ENCODE data around the gene RAB1B. TPM values are rescaled to one million over a fixed set of nuclear protein-coding genes. Genes with fewer than 3 reads are reported as not detected.

The RAB1B gene
- total RNA-seq, 4 donors from 2014 or later: 96.0 to 194 (median 130) TPM

DNA sequence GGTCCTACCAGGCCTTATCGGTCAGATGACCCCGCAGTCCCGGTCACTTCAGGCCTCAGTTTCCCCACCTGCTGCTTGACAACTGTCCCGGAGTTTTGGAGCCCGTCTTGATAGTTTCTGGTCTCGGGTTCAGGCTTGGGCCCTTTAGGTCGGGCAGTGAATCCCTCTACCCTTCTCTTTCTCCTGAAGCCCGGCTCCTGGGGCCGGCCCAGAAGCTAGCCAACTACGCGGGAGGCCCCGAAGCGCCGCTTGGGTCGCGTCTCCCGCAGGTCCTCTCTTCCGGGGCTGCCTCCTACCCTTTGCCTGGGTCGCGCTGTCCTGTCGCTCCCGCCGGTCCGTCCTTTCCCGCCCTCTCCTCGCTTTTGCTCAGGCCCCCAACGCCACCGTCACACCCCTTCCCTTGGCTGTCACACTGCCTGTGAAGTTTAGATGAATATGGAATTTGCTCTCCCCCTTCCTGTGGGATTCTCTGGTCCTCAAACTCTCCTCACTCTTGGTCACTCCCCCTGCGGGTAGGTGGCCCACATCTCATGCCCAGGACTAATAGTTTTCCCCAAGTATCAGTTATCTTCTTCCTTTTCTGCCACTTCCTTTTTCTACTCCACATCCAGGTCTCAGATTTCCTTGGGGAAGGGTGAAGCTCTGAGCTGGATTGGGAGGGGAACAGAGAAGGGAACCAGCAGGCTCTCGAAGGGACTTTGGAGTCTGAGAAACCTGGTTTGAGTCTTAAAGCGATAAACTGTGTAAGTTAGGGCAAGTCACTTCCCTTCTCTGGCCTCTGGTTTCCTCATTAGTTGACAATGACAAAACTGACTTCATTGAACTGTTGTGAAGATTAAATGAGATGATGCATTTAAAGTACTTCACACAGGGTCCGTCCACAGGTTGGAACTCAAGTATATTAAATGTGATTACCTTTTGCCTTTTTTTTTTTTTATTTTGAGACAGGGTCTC is 790 bp downstream of the RAB1B start:
- H3K9me3 ChIP-seq: no peaks in the 10 kb centered on the region
- H3K27ac ChIP-seq: peak overlapping the region; percentile 92 to 99 (median 96)
- in situ Hi-C loops (cut with MboI; ENCODE audit: low sequenced_read_pairs in 4 of 4): no loop called here
- intact Hi-C loops (cut with DNase I; ENCODE audit: low total_unique reads): loop anchor here (1.0 to 5.0 kb wide), 4 partner anchors 20 to 411 kb away; partner anchors contain the start of genes CFL1, RIN1, SF3B2 and YIF1A
- peaks cover 0 to 28% of the 10 kb centered on the region in 2 donors for H3K36me3 ChIP-seq
- DNase-seq: no peak
- H3K27me3 ChIP-seq: no peaks in the 10 kb centered on the region
- ATAC-seq: peak in 1 of 2 donors; percentile 1
- H3K4me1 ChIP-seq: peaks cover 19 to 27% of the 10 kb centered on the region in 2 donors
- TF ChIP-seq POLR2A (IDR thresholded peaks at IDR 0.05): no peak
- TF ChIP-seq, protein P1, sequence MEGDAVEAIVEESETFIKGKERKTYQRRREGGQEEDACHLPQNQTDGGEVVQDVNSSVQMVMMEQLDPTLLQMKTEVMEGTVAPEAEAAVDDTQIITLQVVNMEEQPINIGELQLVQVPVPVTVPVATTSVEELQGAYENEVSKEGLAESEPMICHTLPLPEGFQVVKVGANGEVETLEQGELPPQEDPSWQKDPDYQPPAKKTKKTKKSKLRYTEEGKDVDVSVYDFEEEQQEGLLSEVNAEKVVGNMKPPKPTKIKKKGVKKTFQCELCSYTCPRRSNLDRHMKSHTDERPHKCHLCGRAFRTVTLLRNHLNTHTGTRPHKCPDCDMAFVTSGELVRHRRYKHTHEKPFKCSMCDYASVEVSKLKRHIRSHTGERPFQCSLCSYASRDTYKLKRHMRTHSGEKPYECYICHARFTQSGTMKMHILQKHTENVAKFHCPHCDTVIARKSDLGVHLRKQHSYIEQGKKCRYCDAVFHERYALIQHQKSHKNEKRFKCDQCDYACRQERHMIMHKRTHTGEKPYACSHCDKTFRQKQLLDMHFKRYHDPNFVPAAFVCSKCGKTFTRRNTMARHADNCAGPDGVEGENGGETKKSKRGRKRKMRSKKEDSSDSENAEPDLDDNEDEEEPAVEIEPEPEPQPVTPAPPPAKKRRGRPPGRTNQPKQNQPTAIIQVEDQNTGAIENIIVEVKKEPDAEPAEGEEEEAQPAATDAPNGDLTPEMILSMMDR (IDR thresholded peaks at IDR 0.05 in 4 of 5, conservative IDR thresholded peaks at IDR 0.05 in 1 of 5): no peak
- peak overlapping the region; percentile 79 to 99 (median 86) for H3K4me3 ChIP-seq

DNA sequence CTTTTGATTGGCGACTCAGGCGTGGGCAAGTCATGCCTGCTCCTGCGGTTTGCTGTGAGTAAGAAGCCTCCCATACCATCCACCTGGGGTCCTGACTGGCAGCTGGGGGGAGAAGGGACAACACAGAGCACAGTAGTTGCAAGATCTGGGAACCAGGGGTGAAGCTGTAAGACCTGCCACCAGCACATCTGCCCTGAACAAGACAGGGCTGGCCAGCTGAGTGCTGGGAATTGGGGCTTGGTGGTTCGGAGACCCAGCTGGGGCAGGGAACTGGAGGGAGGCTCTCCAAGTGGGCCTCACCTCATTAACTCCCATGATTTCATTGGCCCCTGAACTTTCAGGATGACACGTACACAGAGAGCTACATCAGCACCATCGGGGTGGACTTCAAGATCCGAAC is 3.4 kb downstream of the RAB1B start:
- Histone ChIP-seq H3K9me3 (no peaks in the 10 kb centered on the region), H3K27me3 (no peaks in the 10 kb centered on the region), H3K4me1 (peaks cover 18 to 22% of the 10 kb centered on the region in 2 donors), H3K36me3 (peaks cover 0 to 49% of the 10 kb centered on the region in 2 donors), H3K27ac (no peak overlapping the region), H3K4me3 (no peak overlapping the region)
- no peak for DNase-seq
- ATAC-seq: no peak
- no peak for TF ChIP-seq POLR2A (IDR thresholded peaks at IDR 0.05)
- TF ChIP-seq, protein P1 (IDR thresholded peaks at IDR 0.05 in 4 of 5, conservative IDR thresholded peaks at IDR 0.05 in 1 of 5): no peak
- intact Hi-C loops (cut with DNase I; ENCODE audit: low total_unique reads): no loop called here
- in situ Hi-C loops (cut with MboI; ENCODE audit: low sequenced_read_pairs in 4 of 4): no loop called here

GRCh38 chr11:66272596-66272995 is 4.2 kb downstream of the RAB1B start:
- H3K27ac ChIP-seq: no peak overlapping the region
- peaks cover 0 to 49% of the 10 kb centered on the region in 2 donors for H3K36me3 ChIP-seq
- H3K4me1 ChIP-seq: peaks cover 17% of the 10 kb centered on the region in 2 donors
- no peaks in the 10 kb centered on the region for H3K27me3 ChIP-seq
- H3K4me3 ChIP-seq: no peak overlapping the region
- TF ChIP-seq POLR2A (IDR thresholded peaks at IDR 0.05): no peak
- TF ChIP-seq, protein P1 (IDR thresholded peaks at IDR 0.05 in 4 of 5, conservative IDR thresholded peaks at IDR 0.05 in 1 of 5): no peak
- no peak for ATAC-seq
- no peaks in the 10 kb centered on the region for H3K9me3 ChIP-seq
- DNase-seq: no peak
- in situ Hi-C loops (cut with MboI; ENCODE audit: low sequenced_read_pairs in 4 of 4) (no loop called here), intact Hi-C loops (cut with DNase I; ENCODE audit: low total_unique reads) (no loop called here)

- DNase-seq: no peak
- no peaks in the 10 kb centered on the region for H3K9me3 ChIP-seq
- peaks cover 17 to 18% of the 10 kb centered on the region in 2 donors for H3K4me1 ChIP-seq
- H3K36me3 ChIP-seq: peaks cover 0 to 49% of the 10 kb centered on the region in 2 donors
- H3K27me3 ChIP-seq: no peaks in the 10 kb centered on the region
- no peak overlapping the region for H3K27ac ChIP-seq
- TF ChIP-seq, protein P1 (IDR thresholded peaks at IDR 0.05 in 4 of 5, conservative IDR thresholded peaks at IDR 0.05 in 1 of 5): no peak
- TF ChIP-seq POLR2A (IDR thresholded peaks at IDR 0.05): no peak
- no peak overlapping the region for H3K4me3 ChIP-seq
- ATAC-seq: no peak
- in situ Hi-C loops (cut with MboI; ENCODE audit: low sequenced_read_pairs in 4 of 4) (no loop called here), intact Hi-C loops (cut with DNase I; ENCODE audit: low total_unique reads) (no loop called here)
These were observed 5.8 kb downstream of the RAB1B start for GRCh38 chr11:66274219-66274618.
